Psoas muscle (tissue), 8 donors: ENCODE results near the gene IQSEC1. TPM values are rescaled to one million over a fixed set of nuclear protein-coding genes. Genes with fewer than 3 reads are reported as not detected.

Source experiments
- ATAC-seq, 4 donors: fragments of 200-7000 bp; cut with Tn5 transposase; one replicate each; pipeline ENCODE4 v1.9.1; 2020; ENCODE audit warnings: moderate library complexity in 3 of 4, mild to moderate bottlenecking in 2 of 4
- DNase-seq, 2 donors: peaks; one replicate each; pipeline ENCODE4 v3.0.0-alpha.2; 2020
- H3K27ac ChIP-seq: fragments of 200-600 bp; one replicate; pipeline ENCODE4 v1.8.0; 2022
- H3K27me3 ChIP-seq, 3 donors: fragments of 200-600 bp in 1 of 3; one replicate each; pipeline versions ENCODE4 v1.6.1 to v1.8.0; 2013 to 2022; ENCODE audit warnings: low read length in 2 of 3, mild to moderate bottlenecking in 2 of 3, moderate library complexity in 1 of 3; ENCODE audit not compliant: insufficient read depth in 3 of 3
- H3K36me3 ChIP-seq, 2 donors: fragments of 200-600 bp in 1 of 2; one replicate each; pipeline versions ENCODE4 v1.6.1 to v1.8.0; 2013 to 2022; ENCODE audit warnings: low read depth in 1 of 2, mild to moderate bottlenecking in 1 of 2, moderate library complexity in 1 of 2; ENCODE audit not compliant: insufficient read depth in 1 of 2
- H3K4me1 ChIP-seq: fragments of 200-600 bp; one replicate; pipeline ENCODE4 v1.8.0; 2022
- H3K4me3 ChIP-seq: fragments of 200-600 bp; one replicate; pipeline ENCODE4 v1.8.0; 2022; ENCODE audit warnings: mild to moderate bottlenecking
- H3K9me3 ChIP-seq: fragments of 200-600 bp; one replicate; pipeline ENCODE4 v1.8.0; 2022
- WGBS, 3 donors: extraction: QIAGEN DNeasy Blood & Tissue Kit; methylation state at CpG; one replicate each; pipeline versions ENCODE4 v1.1.6 to v1.1.7; 2013; 5-methylcytosine and 5-hydroxymethylcytosine counted together
- intact Hi-C, 2 donors: fragments of 100-400 bp; cut with DNase I; formaldehyde crosslinking; loops; one replicate each; pipeline versions ENCODE4 v1.11.0 to v1.14.2; 2022
- polyA plus RNA-seq, 3 donors: library from polyadenylated mRNA; stranded (reverse); fragments of 200-250 nt; gene quantifications; one replicate each; pipeline ENCODE4 v1.2.3, GENCODE V29; 2013
- total RNA-seq, 4 donors: library from RNA; stranded (reverse); fragmentation: NEBNext Ultra II Directional in 2 of 4; extraction: Animal tissue kit (Norgen Biotek cat#: 25700) in 2 of 4; gene quantifications; one replicate each; pipeline versions ENCODE4 v1.2.1 to v1.2.4, GENCODE V29; 2021 to 2023
- TF ChIP-seq, protein P1 (sequence below): fragments of 200-600 bp; IDR thresholded peaks from one replicate; pipeline ENCODE4 v1.8.0; 2022; ENCODE audit warnings: antibody characterized with exemption
- donor health status: healthy with polysubstance abuse.
- donor health status: DM: no; HTN: no; CAD: no; lungs with moderate emphysema.
- donor health status: Bipolar disorder and iron deficiency.
- donor health status: healthy.
- donor health status: DM: yes; HTN: yes; CAD: no.
- donor health status: DM: no; HTN: no; CAD: no.
- donor health status: DM: no; HTN: no; CAD: no.
- donor health status: DM: yes; HTN: yes; CAD: no.

The IQSEC1 gene
- total and polyA plus RNA-seq, 7 donors, result 8.6 to 45.4 (median 28.0) TPM

GRCh38 chr3:13003608-13004007, 69.6 kb downstream of the IQSEC1 start:
- no peaks in the 10 kb centered on the region for H3K4me1 ChIP-seq
- DNase-seq, result no peak
- ATAC-seq, result no peak
- intact Hi-C loops, result no loop called here
- no peaks in the 10 kb centered on the region for H3K27me3 ChIP-seq
- no peak overlapping the region for H3K27ac ChIP-seq
- WGBS, 3 donors, result 67 to 89% (median 82%) methylated on average over 4 of the region's 4 CpGs
- H3K36me3 ChIP-seq, result no peaks in the 10 kb centered on the region
- H3K4me3 ChIP-seq, result no peak overlapping the region
- TF ChIP-seq, protein P1, sequence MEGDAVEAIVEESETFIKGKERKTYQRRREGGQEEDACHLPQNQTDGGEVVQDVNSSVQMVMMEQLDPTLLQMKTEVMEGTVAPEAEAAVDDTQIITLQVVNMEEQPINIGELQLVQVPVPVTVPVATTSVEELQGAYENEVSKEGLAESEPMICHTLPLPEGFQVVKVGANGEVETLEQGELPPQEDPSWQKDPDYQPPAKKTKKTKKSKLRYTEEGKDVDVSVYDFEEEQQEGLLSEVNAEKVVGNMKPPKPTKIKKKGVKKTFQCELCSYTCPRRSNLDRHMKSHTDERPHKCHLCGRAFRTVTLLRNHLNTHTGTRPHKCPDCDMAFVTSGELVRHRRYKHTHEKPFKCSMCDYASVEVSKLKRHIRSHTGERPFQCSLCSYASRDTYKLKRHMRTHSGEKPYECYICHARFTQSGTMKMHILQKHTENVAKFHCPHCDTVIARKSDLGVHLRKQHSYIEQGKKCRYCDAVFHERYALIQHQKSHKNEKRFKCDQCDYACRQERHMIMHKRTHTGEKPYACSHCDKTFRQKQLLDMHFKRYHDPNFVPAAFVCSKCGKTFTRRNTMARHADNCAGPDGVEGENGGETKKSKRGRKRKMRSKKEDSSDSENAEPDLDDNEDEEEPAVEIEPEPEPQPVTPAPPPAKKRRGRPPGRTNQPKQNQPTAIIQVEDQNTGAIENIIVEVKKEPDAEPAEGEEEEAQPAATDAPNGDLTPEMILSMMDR, result no peak
- no peaks in the 10 kb centered on the region for H3K9me3 ChIP-seq

- Histone ChIP-seq H3K9me3 (no peaks in the 10 kb centered on the region), H3K27ac (no peak overlapping the region), H3K27me3 (no peaks in the 10 kb centered on the region), H3K4me3 (no peak overlapping the region), H3K4me1 (no peaks in the 10 kb centered on the region), H3K36me3 (no peaks in the 10 kb centered on the region)
- no peak for DNase-seq
- intact Hi-C loops, result no loop called here
- 79 to 83% (median 82%) methylated on average over 2 of the region's 2 CpGs for WGBS, 3 donors
- TF ChIP-seq, protein P1, result no peak
- ATAC-seq, result no peak
Observed at GRCh38 chr3:13002398-13003124, 70.7 kb downstream of the IQSEC1 start.

- DNase-seq (peak; percentile 88 to 90), ATAC-seq (peak in 3 of 4 donors; percentile 25 to 39 (median 35))
- no peak overlapping the region for H3K4me3 ChIP-seq
- no peak overlapping the region for H3K27ac ChIP-seq
- H3K36me3 ChIP-seq, result no peaks in the 10 kb centered on the region
- WGBS, 3 donors, result 61 to 68% (median 62%) methylated on average over 14 of the region's 14 CpGs
- H3K9me3 ChIP-seq, result no peaks in the 10 kb centered on the region
- TF ChIP-seq, protein P1, result no peak
- H3K4me1 ChIP-seq, result no peaks in the 10 kb centered on the region
- H3K27me3 ChIP-seq, result no peaks in the 10 kb centered on the region
- intact Hi-C loops, result no loop called here
Observed at GRCh38 chr3:12999147-13000140, 73.8 kb downstream of the IQSEC1 start.

- H3K4me3 ChIP-seq, result no peak overlapping the region
- intact Hi-C loops, result no loop called here
- ATAC-seq, result no peak
- TF ChIP-seq, protein P1, result no peak
- H3K36me3 ChIP-seq, result no peaks in the 10 kb centered on the region
- no peaks in the 10 kb centered on the region for H3K4me1 ChIP-seq
- WGBS, 3 donors, result 80 to 86% (median 80%) methylated on average over 4 of the region's 4 CpGs
- no peaks in the 10 kb centered on the region for H3K9me3 ChIP-seq
- no peaks in the 10 kb centered on the region for H3K27me3 ChIP-seq
- DNase-seq, result no peak
- no peak overlapping the region for H3K27ac ChIP-seq
Observed at GRCh38 chr3:12998648-12999047, 74.6 kb downstream of the IQSEC1 start.
